WERI-Rb-1 (cell line): Measurements from ENCODE around the gene MAP3K5.

Experiments
- DNase-seq: peaks from one replicate; pipeline ENCODE4 v3.0.0-alpha.2; 2020
- H3K27ac ChIP-seq: fragments of 250-450 bp; sonication (Bioruptor Pico); 2 replicates; pipeline ENCODE4 v1.5.1; 2020; ENCODE audit warnings: mild to moderate bottlenecking, moderate library complexity
- H3K27me3 ChIP-seq: fragments of 250-450 bp; sonication (Bioruptor Pico); 2 replicates; pipeline ENCODE4 v1.5.1; 2021; ENCODE audit warnings: mild to moderate bottlenecking, low read depth, moderate library complexity; ENCODE audit not compliant: insufficient read depth, severe bottlenecking
- H3K36me3 ChIP-seq: fragments of 250-450 bp; sonication (Bioruptor Pico); 2 replicates; pipeline ENCODE4 v1.5.1; 2020; ENCODE audit warnings: mild to moderate bottlenecking, moderate library complexity
- H3K4me3 ChIP-seq: 2 replicates; pipeline ENCODE4 v1.5.1; 2011; ENCODE audit warnings: low read depth, mild to moderate bottlenecking, control low read depth, low read length
- H3K9me3 ChIP-seq: fragments of 250-450 bp; sonication (Bioruptor Pico); 2 replicates; pipeline ENCODE4 v1.5.1; 2021; ENCODE audit warnings: mild to moderate bottlenecking, moderate library complexity; ENCODE audit not compliant: severe bottlenecking
- CTCF ChIP-seq: IDR thresholded peaks from 2 replicates; pipeline ENCODE4 v1.5.1; 2011; ENCODE audit warnings: low read depth, mild to moderate bottlenecking, control low read depth, inconsistent platforms, low read length

The MAP3K5 gene

DNA sequence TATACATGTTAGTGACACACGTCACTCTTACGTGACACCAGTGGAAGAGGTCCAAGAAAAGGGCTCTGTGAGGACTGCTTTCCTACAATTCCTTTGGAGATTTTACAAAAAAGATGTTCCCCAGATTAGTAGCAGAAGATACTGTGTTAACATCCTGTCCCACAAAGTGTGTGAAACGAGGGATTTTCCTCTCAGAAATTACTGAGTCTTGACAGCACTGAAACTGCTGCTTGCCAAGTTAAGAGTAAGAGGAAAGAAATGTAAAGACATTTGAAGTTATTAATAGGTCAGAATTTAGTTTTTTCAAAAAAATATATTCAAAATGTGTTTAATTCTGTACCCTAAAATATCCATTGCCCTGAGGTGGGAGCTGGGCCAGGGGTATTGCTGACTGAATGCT is 183.3 kb downstream of the MAP3K5 start:
- Histone ChIP-seq H3K27ac (no peak overlapping the region), H3K4me3 (no peak overlapping the region), H3K36me3 (no peaks in the 10 kb centered on the region), H3K9me3 (no peaks in the 10 kb centered on the region), H3K27me3 (no peaks in the 10 kb centered on the region)
- TF ChIP-seq CTCF: no peak
- no peak for DNase-seq

DNA sequence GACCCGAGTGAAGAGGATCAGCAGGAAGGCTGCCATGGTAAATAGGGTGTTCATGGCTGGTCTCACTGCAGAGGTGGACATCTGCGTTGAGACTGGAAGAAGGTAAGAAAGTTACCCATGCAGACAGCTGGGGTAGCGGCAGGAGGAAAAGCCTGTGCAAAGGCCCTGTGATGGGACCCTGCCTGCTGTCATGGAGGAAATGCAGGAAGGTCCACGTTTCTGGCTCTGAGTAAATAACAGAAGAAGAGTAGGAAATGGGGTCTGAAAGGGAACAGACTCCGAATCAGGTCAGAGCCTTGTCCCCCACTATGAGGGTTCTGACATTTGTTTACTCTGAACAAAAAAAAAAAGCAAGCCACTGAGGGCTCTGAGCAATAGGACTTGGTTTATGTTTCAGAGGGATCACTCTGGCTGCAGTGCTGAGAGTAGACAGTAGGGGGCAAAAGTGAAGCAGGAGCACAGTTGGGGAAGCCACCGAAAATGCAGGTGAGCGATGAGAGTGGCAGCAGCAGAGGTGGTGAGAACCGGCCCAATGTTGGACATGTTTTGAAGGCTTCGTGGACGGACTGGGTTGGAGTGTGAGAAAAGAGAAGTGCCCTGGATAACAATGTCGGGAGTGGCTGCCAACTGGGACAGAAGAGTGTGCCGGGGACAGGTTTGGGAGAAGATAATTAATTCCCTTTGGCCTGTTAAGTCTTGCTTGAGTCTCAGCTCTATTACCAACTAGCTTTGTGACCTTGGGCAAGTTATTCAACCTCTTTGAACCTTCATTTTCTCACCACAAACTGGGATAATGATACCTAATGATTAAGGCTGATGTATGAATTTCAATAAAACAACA is 184.1 kb downstream of the MAP3K5 start:
- peak; percentile 90 for TF ChIP-seq CTCF
- no peak overlapping the region for H3K27ac ChIP-seq
- H3K9me3 ChIP-seq: no peaks in the 10 kb centered on the region
- H3K36me3 ChIP-seq: no peaks in the 10 kb centered on the region
- peak; percentile 77 for DNase-seq
- no peaks in the 10 kb centered on the region for H3K27me3 ChIP-seq
- H3K4me3 ChIP-seq: no peak overlapping the region

DNA sequence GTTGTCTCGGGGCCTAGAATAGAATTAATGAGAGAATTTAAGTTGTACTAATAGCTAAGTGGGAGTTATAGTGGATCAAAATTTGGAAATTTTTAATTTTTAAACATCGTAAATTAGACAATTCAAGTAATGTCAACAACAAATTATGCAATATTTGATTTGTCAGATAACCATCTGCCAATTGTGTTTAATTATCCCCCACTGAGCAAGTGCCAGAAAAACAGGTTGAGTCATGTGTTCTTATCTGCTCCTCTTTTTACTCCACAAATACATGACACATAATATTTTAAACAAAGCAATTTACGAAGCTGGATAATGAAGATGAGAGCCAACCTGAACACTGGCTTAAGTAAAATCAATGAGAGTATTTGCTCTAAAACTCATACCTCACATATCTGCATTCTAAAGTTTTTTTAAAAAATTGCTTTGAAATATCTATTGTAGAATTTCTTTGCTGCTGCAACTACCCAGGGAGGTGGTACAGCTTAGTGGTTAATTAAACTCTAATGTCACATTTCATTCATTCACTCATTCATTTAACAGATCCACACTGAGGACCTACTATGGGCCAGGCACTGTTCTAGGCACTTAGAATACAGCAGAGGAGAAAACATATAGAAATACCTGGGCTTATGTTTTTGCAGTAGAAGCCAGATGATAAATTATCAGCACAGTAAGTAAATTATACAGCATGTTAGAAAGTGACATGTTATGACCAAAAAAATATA is 184.9 kb downstream of the MAP3K5 start:
- TF ChIP-seq CTCF: no peak
- Histone ChIP-seq H3K36me3 (no peaks in the 10 kb centered on the region), H3K27me3 (no peaks in the 10 kb centered on the region), H3K9me3 (no peaks in the 10 kb centered on the region), H3K27ac (no peak overlapping the region), H3K4me3 (no peak overlapping the region)
- no peak for DNase-seq

DNA sequence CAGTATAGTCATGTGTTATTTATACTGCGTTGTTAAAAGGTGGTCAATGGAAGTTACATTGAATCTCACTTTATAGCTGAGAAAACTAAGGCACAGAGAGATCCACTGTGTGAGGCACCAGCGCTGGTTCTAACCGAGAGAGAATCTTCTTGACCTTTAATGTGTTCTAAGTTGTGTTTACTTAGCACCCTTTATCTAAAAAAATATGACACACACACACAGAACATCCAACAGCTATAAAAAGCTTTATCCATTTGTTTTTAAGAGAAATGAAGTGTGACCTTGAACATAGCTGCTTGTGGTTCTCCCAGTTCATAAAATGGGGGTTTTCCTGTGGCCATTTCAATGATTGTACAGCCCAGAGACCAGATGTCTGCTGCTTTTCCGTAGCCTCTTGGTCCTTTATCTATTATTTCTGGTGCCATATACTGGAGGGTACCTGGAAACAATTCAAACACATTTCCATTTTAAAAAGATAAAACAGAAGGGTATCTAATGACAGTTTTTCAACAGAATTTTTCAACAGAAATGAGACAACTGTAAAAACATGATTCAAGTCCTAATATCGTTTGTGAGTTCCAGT is 187.3 kb downstream of the MAP3K5 start:
- Histone ChIP-seq H3K9me3 (no peaks in the 10 kb centered on the region), H3K27ac (no peak overlapping the region), H3K27me3 (no peaks in the 10 kb centered on the region), H3K4me3 (no peak overlapping the region), H3K36me3 (no peaks in the 10 kb centered on the region)
- TF ChIP-seq CTCF: no peak
- no peak for DNase-seq

GRCh38 chr6:136604328-136604825 is 187.9 kb downstream of the MAP3K5 start:
- TF ChIP-seq CTCF: no peak
- Histone ChIP-seq H3K27me3 (no peaks in the 10 kb centered on the region), H3K4me3 (no peak overlapping the region), H3K27ac (no peak overlapping the region), H3K9me3 (no peaks in the 10 kb centered on the region), H3K36me3 (no peaks in the 10 kb centered on the region)
- no peak for DNase-seq
